HG03108 (cell line): Measurements from ENCODE around the gene UACA.
"Not testable (repeated sequence)": the region's sequence is repeated elsewhere in the genome, so short reads cannot be mapped to it uniquely, and the experiment has no call there.

Experiments
- ATAC-seq: cut with Tn5 transposase; IDR thresholded peaks from one replicate; pipeline ENCODE4 v1.9.1; 2021; ENCODE audit warnings: moderate library complexity; ENCODE audit not compliant: unreplicated experiment

The UACA gene

GRCh38 chr15:70672081-70672480 lies 91.3 kb downstream of the UACA start:
- ATAC-seq = peak; percentile 52

- ATAC-seq = no peak
Measured at GRCh38 chr15:70670680-70671079, 92.7 kb downstream of the UACA start.

- no peak for ATAC-seq
Measured at GRCh38 chr15:70669966-70670658, 93.2 kb downstream of the UACA start.

- ATAC-seq = peak; percentile 51
Measured at GRCh38 chr15:70669006-70669602, 94.3 kb downstream of the UACA start.

- ATAC-seq = no peak
Measured at GRCh38 chr15:70665599-70665998, 97.8 kb downstream of the UACA start.

GRCh38 chr15:70664494-70664893 lies 98.9 kb downstream of the UACA start:
- ATAC-seq = no peak

GRCh38 chr15:70663069-70663468 lies 100.3 kb downstream of the UACA start:
- not testable (repeated sequence) for ATAC-seq

GRCh38 chr15:70659662-70660061 lies 103.7 kb downstream of the UACA start:
- no peak for ATAC-seq

GRCh38 chr15:70658641-70659040 lies 104.7 kb downstream of the UACA start:
- no peak for ATAC-seq

- ATAC-seq = no peak
Measured at GRCh38 chr15:70653426-70653825, 109.9 kb downstream of the UACA start.

- no peak for ATAC-seq
Measured at GRCh38 chr15:70652341-70652740, 111.0 kb downstream of the UACA start.

GRCh38 chr15:70651303-70651845 lies 112.0 kb downstream of the UACA start:
- no peak for ATAC-seq

GRCh38 chr15:70650567-70651302 lies 112.6 kb downstream of the UACA start:
- ATAC-seq = no peak

GRCh38 chr15:70647396-70647795 lies 116.0 kb downstream of the UACA start:
- ATAC-seq = no peak

- no peak for ATAC-seq
Measured at GRCh38 chr15:70646169-70646568, 117.2 kb downstream of the UACA start.

GRCh38 chr15:70643783-70644125 lies 119.6 kb downstream of the UACA start:
- ATAC-seq = no peak

GRCh38 chr15:70643106-70643782 lies 120.1 kb downstream of the UACA start:
- no peak for ATAC-seq

- ATAC-seq = no peak
Measured at GRCh38 chr15:70636540-70637165, 126.7 kb downstream of the UACA start.

- no peak for ATAC-seq
Measured at GRCh38 chr15:70635895-70636294, 127.5 kb downstream of the UACA start.

- ATAC-seq = no peak
Measured at GRCh38 chr15:70633991-70634390, 129.4 kb downstream of the UACA start.
